HS-27A (cell line): Measurements from ENCODE around the gene LCK.

ENCODE experiments used
- DNase-seq: peaks from one replicate; pipeline ENCODE4 v3.0.0-alpha.2; 2012; ENCODE audit warnings: low read depth, missing footprints

Gene LCK

DNA sequence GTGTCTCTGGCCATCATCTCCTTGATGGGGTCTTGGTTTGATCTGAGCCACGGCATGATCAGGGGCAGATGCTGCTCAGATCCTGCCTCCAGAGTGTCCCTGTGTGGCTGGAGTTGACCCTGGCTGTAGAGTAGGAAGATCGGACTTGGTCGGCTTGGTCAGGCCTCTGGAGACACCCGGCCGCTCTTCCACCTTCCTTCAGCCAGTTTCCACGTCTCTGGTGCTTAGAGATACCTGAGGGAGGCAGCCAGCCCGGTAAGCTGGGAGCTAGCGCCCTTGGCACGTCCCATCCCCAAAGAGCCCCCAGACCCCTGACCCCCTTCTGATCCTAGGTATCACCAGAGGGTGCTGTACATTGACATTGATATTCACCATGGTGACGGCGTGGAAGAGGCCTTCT is 76.1 kb downstream of the LCK start:
- no peak for DNase-seq

DNA sequence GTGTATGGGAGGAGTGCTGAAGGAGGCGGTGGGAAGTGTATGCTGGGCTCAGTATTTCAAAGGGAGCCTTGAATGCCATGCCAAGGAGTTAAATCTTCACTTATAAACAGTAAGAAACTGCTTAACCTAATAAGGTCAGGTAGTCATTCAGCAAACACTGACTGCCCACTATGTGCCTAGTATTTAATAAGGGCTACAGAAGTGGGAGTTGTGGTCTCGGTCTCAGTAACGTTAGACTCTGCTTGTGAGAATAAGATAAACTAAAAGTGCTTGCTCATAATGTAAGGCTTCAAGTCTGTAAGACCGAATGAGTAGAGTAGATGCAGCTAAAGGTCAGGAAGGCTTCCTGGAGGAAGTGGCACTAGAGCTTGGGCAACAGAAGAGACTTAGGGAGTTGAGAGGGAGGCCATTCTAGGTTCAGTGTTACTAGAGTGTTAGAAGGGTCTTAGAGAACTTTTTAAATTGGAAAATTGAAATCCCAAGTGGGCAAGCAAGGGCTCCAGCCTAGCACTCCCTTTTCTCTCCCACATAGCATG is 78.9 kb downstream of the LCK start:
- DNase-seq: no peak

GRCh38 chr1:32330558-32331151 is 79.6 kb downstream of the LCK start:
- DNase-seq: no peak

GRCh38 chr1:32331549-32331948 is 80.5 kb downstream of the LCK start:
- DNase-seq: no peak

DNA sequence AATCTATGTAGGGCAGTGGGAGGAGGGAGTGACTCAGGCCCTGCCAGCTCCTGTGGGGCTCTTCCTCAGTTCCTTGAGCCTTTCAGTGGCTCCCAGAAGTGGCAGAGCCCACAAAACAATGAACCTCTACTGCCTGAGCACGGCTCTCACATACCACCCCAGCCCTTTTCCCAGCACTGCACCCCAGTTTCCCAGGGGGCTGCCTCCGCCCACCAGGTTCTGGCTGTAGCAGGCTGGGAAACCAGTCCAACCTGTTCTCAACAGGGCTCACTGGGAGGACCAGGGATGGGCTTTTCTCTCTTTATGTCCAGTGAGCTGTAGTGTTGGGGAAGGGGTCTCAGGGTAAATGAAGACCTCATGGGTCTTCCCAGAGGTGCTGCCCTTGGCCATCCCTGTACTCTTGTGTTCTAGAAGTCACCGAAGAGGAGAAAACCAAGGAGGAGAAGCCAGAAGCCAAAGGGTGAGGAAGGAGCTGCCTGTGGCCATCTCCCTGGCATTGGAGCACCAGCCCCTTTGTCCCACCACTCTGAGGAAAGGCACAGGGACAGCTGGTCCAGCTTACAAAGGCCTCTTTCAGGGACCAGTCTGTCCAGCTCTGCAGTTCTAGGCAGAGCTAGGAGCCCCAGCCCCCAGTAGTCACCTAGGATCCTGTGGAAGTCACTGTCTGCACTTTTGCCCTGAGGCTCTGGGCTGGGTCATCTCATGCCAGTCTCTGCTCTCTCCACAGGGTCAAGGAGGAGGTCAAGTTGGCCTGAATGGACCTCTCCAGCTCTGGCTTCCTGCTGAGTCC is 81.4 kb downstream of the LCK start:
- no peak for DNase-seq

GRCh38 chr1:32333251-32333963 is 82.3 kb downstream of the LCK start:
- no peak for DNase-seq

GRCh38 chr1:32334274-32334861 is 83.3 kb downstream of the LCK start:
- DNase-seq: no peak

- DNase-seq: no peak
These were observed 83.9 kb downstream of the LCK start for GRCh38 chr1:32334864-32335534.

- no peak for DNase-seq
These were observed 84.4 kb downstream of the LCK start for GRCh38 chr1:32335535-32335789.
